Posterior cingulate gyrus (tissue), 11 donors: ENCODE results near the gene LYRM2.
A peak's percentile ranks its signal among the peaks of the same experiment; 100 is the strongest.

Experiments used
- DNase-seq, 10 donors: peaks; one replicate each; pipeline versions ENCODE4 v3.0.0 to v3.0.0-alpha.2; 2020 to 2021; ENCODE audit warnings: mixed read lengths in 3 of 10
- intact Hi-C: fragments of 100-400 bp; cut with DNase I; formaldehyde crosslinking; loops from one replicate; pipeline ENCODE4 v1.15.1; 2023

Gene LYRM2

GRCh38 chr6:89564752-89565427, 73.7 kb downstream of the LYRM2 start:
- no peak for DNase-seq
- intact Hi-C loops = no loop called here

GRCh38 chr6:89563866-89564265, 74.7 kb downstream of the LYRM2 start:
- intact Hi-C loops = no loop called here
- DNase-seq = no peak

GRCh38 chr6:89562093-89562973, 76.2 kb downstream of the LYRM2 start:
- peak in 9 of 10 donors; percentile 27 to 87 (median 37) for DNase-seq
- intact Hi-C loops = no loop called here

GRCh38 chr6:89559487-89559886, 79.1 kb downstream of the LYRM2 start:
- DNase-seq = no peak
- intact Hi-C loops = no loop called here

GRCh38 chr6:89555806-89556205, 82.7 kb downstream of the LYRM2 start:
- intact Hi-C loops = no loop called here

GRCh38 chr6:89555031-89555430, 83.5 kb downstream of the LYRM2 start:
- DNase-seq = no peak
- intact Hi-C loops = no loop called here

More at GRCh38 chr6:89555806-89556205, 82.7 kb downstream of the LYRM2 start:
- DNase-seq = no peak

- no peak for DNase-seq
- intact Hi-C loops = no loop called here
Measured at GRCh38 chr6:89554106-89554505, 84.4 kb downstream of the LYRM2 start.

GRCh38 chr6:89553431-89553830, 85.1 kb downstream of the LYRM2 start:
- intact Hi-C loops = no loop called here
- no peak for DNase-seq

GRCh38 chr6:89547281-89547680, 91.3 kb downstream of the LYRM2 start:
- intact Hi-C loops = no loop called here
- no peak for DNase-seq

- no peak for DNase-seq
- intact Hi-C loops = no loop called here
Measured at GRCh38 chr6:89542866-89543265, 95.7 kb downstream of the LYRM2 start.

GRCh38 chr6:89542081-89542857, 96.3 kb downstream of the LYRM2 start:
- no peak for DNase-seq
- intact Hi-C loops = no loop called here

GRCh38 chr6:89539779-89540178, 98.8 kb downstream of the LYRM2 start:
- intact Hi-C loops = no loop called here
- no peak for DNase-seq

- no peak for DNase-seq
- intact Hi-C loops = no loop called here
Measured at GRCh38 chr6:89536231-89536630, 102.3 kb downstream of the LYRM2 start.

- intact Hi-C loops = no loop called here
- DNase-seq = no peak
Measured at GRCh38 chr6:89530982-89531381, 107.6 kb downstream of the LYRM2 start.

GRCh38 chr6:89528866-89529265, 109.7 kb downstream of the LYRM2 start:
- intact Hi-C loops = no loop called here
- DNase-seq = no peak

- no peak for DNase-seq
- intact Hi-C loops = no loop called here
Measured at GRCh38 chr6:89527634-89528033, 110.9 kb downstream of the LYRM2 start.

GRCh38 chr6:89526563-89526869, 112.0 kb downstream of the LYRM2 start:
- intact Hi-C loops = no loop called here
- peak in 1 of 10 donors; percentile 38 for DNase-seq

- intact Hi-C loops = no loop called here
- DNase-seq = no peak
Measured at GRCh38 chr6:89525786-89526562, 112.6 kb downstream of the LYRM2 start.

GRCh38 chr6:89522778-89523177, 115.8 kb downstream of the LYRM2 start:
- intact Hi-C loops = no loop called here

GRCh38 chr6:89520736-89521135, 117.8 kb downstream of the LYRM2 start:
- intact Hi-C loops = no loop called here
- no peak for DNase-seq

More at GRCh38 chr6:89522778-89523177, 115.8 kb downstream of the LYRM2 start:
- no peak for DNase-seq
